Dendritic cell treated with granulocyte-macrophage colony-stimulating factor and Interleukin-4, amounts not matched to agents 40 ng/mL and 50 ng/mL, for 4 days (primary cell): ENCODE measurements around the gene PNLIPRP3.

Source experiments
- H3K27ac Mint-ChIP-seq: one replicate; pipeline ENCODE4 v1.8.0; 2022; ENCODE audit warnings: mild to moderate bottlenecking, mixed read lengths
- H3K27me3 Mint-ChIP-seq: one replicate; pipeline ENCODE4 v1.8.0; 2022; ENCODE audit warnings: mild to moderate bottlenecking, mixed read lengths
- H3K36me3 Mint-ChIP-seq: one replicate; pipeline ENCODE4 v1.8.0; 2022; ENCODE audit warnings: low read depth, mixed read lengths
- H3K4me1 Mint-ChIP-seq: one replicate; pipeline ENCODE4 v1.8.0; 2022; ENCODE audit warnings: low read depth, mixed read lengths
- H3K4me3 Mint-ChIP-seq: one replicate; pipeline ENCODE4 v1.8.0; 2022; ENCODE audit warnings: mild to moderate bottlenecking, moderate library complexity, mixed read lengths
- H3K9me3 Mint-ChIP-seq: one replicate; pipeline ENCODE4 v1.8.0; 2022; ENCODE audit warnings: mixed read lengths
- intact Hi-C: fragments of 100-400 bp; cut with micrococcal nuclease; formaldehyde crosslinking; loops from one replicate; pipeline ENCODE4 v1.15.0; 2022

Gene PNLIPRP3

DNA sequence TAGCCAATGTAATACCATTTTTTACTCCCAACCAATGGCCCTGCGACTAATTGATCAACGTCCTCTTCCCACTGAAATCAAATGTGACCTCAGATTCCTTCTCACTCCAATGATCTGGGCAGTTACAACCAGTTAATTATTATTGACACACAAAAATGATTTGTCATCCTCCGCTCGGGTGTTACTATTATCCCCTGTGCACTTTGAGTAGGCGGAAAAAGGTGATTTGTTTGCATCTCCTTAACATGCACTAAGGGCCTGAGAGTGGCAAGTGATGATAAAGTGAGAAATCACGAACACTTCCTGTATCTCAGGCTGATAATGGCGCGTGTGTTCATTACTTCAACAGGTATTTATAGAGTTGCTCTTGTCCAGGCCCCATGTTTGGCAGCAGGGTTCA, 77.1 kb downstream of the PNLIPRP3 start:
- no peak overlapping the region for H3K4me3 Mint-ChIP-seq
- H3K27me3 Mint-ChIP-seq = no peaks in the 10 kb centered on the region
- no peaks in the 10 kb centered on the region for H3K9me3 Mint-ChIP-seq
- no peak overlapping the region for H3K27ac Mint-ChIP-seq
- intact Hi-C loops = no loop called here
- H3K4me1 Mint-ChIP-seq = no peaks in the 10 kb centered on the region
- no peaks in the 10 kb centered on the region for H3K36me3 Mint-ChIP-seq

GRCh38 chr10:116510565-116510964, 82.9 kb downstream of the PNLIPRP3 start:
- Mint-ChIP-seq H3K4me3 (no peak overlapping the region), H3K36me3 (no peaks in the 10 kb centered on the region), H3K9me3 (no peaks in the 10 kb centered on the region), H3K27me3 (peaks cover 4% of the 10 kb centered on the region), H3K4me1 (no peaks in the 10 kb centered on the region), H3K27ac (no peak overlapping the region)
- intact Hi-C loops = no loop called here

DNA sequence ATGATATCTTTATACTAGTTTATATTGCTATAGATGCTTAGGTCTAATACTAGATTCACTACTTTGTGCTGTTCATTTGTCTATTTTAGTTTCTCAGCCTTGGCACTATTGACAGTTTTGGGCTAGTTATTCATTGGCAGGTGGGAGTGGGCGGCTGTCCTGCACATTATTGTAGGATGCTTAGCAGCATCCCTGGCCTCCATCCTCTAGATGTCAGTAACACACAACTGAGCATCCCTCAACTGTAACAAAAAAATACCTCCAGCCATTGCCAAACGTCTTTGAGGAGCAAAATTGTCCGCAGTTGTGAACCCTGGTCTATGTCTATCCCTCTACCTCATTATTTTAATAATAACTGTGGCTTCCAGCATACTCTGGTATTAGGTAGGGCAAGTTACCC, 83.7 kb downstream of the PNLIPRP3 start:
- H3K4me3 Mint-ChIP-seq = no peak overlapping the region
- H3K36me3 Mint-ChIP-seq = no peaks in the 10 kb centered on the region
- H3K4me1 Mint-ChIP-seq = no peaks in the 10 kb centered on the region
- intact Hi-C loops = no loop called here
- peaks cover 4% of the 10 kb centered on the region for H3K27me3 Mint-ChIP-seq
- no peak overlapping the region for H3K27ac Mint-ChIP-seq
- no peaks in the 10 kb centered on the region for H3K9me3 Mint-ChIP-seq

DNA sequence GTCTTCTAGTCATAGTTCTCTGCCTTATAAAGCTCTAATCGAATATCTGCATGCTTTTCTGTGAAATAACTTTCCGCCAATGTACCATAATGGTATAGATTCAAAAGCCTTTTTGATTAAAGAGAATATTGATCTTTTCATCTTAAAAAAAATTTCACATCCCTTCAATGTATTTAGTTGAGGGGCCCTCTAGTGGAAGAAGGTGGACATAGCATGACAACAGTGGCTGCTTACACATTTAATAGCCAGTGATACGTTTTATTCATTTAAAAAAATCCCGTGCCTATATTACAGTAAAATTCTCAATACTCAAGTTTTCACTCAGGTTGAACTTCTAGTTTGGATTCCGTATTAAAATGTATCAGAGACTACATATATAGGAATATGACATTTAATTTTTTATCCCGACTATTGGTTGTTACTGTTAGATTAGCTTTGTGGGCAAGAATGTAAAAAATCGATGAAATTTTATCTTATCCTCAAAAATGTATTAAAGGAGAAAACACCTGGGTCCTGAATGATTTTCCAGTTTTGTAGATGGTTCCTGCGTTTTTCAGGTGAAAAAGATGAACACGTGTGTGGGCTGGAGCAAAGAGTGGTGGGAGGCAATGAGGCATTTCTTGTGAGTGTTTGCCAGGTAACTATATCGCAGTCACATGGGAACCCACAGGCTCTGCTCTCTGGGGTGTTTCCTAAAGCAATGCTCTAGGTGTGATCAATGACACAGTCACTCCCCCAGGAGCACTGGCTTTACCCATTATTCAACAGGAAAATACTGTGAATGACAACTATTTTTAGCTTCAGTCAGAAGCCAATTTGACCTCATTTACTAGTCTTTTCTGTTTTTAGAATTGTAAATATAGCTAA, 94.0 kb downstream of the PNLIPRP3 start:
- intact Hi-C loops = loop anchor here (2.0 kb wide), 1 partner anchor 77 kb away; no protein-coding TSS in a partner anchor
- H3K4me3 Mint-ChIP-seq = no peak overlapping the region
- H3K4me1 Mint-ChIP-seq = no peaks in the 10 kb centered on the region
- H3K27me3 Mint-ChIP-seq = peaks cover 6% of the 10 kb centered on the region
- no peaks in the 10 kb centered on the region for H3K36me3 Mint-ChIP-seq
- no peak overlapping the region for H3K27ac Mint-ChIP-seq
- no peaks in the 10 kb centered on the region for H3K9me3 Mint-ChIP-seq

DNA sequence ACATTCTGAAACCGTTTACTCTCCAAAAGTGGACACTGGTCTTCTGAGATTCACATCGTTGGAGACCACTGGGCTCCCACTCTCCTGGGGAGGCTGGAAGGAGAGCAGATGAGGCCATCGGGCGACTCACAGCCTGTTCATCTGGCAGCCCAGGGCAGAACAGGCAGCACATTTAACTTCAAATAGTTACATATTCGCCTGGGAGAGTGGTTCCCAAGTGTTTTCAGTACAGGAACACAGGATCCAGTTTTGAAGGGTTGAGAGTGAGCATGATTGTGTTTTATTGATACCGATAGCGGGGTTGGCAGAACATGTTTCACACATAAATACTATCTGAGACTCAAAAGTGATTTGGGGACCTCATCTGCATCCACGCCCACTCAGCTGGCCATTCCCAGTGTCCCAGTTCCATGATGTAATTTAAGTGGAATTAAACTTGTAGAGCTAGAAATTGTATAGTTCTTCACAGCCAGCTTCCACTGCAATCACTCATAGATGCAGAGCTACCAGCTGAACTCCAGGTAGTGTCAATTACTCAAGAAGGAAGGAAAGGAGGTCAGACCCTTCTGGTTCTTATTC, 95.2 kb downstream of the PNLIPRP3 start:
- no peak overlapping the region for H3K27ac Mint-ChIP-seq
- H3K27me3 Mint-ChIP-seq = peaks cover 6% of the 10 kb centered on the region
- intact Hi-C loops = no loop called here
- H3K4me1 Mint-ChIP-seq = no peaks in the 10 kb centered on the region
- H3K4me3 Mint-ChIP-seq = no peak overlapping the region
- H3K36me3 Mint-ChIP-seq = no peaks in the 10 kb centered on the region
- H3K9me3 Mint-ChIP-seq = no peaks in the 10 kb centered on the region

GRCh38 chr10:116524736-116525135, 97.1 kb downstream of the PNLIPRP3 start:
- Mint-ChIP-seq H3K27me3 (peaks cover 6% of the 10 kb centered on the region), H3K27ac (no peak overlapping the region), H3K36me3 (no peaks in the 10 kb centered on the region), H3K4me1 (no peaks in the 10 kb centered on the region), H3K9me3 (no peaks in the 10 kb centered on the region), H3K4me3 (no peak overlapping the region)
- intact Hi-C loops = no loop called here

DNA sequence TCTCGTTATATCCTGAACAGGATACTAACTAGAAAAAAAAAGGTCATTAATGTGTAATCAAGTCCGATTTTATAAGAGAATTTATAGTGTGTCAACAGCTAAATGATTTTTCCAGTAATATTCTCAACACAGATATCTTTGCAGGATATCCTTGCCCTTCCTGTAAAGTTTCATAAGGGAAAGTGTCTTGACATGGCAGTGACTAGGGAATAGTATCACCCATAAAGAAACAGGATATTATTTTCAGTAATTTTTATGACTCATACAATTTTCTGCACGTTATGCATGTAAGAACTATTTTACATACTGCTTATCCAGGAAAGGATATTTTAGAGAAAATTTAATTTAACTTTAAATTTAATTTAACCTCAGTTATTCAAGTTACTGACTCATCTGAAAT, 98.6 kb downstream of the PNLIPRP3 start:
- intact Hi-C loops = no loop called here
- Mint-ChIP-seq H3K4me3 (no peak overlapping the region), H3K27me3 (peaks cover 6% of the 10 kb centered on the region), H3K9me3 (no peaks in the 10 kb centered on the region), H3K4me1 (no peaks in the 10 kb centered on the region), H3K27ac (no peak overlapping the region), H3K36me3 (no peaks in the 10 kb centered on the region)
